Stomach (tissue), 19 donors: ENCODE data around the gene AGBL4. TPM values are rescaled to one million over a fixed set of nuclear protein-coding genes. Genes with fewer than 3 reads are reported as not detected.

Experiments
- DNase-seq, 2 donors: peaks; one replicate each; pipeline versions ENCODE4 v3.0.0 to v3.0.0-alpha.2; 2013 to 2019
- H3K27ac ChIP-seq, 5 donors: fragments of 200-600 bp in 4 of 5; sonication (generic) in 4 of 5; one replicate each; pipeline ENCODE4 v1.5.1; 2013 to 2019; ENCODE audit warnings: mild to moderate bottlenecking in 1 of 5, moderate library complexity in 1 of 5
- H3K27me3 ChIP-seq, 3 donors: fragments of 200-600 bp; sonication (generic); one replicate each; pipeline ENCODE4 v1.5.1; 2017 to 2019; ENCODE audit warnings: mixed run types in 1 of 3
- H3K36me3 ChIP-seq, 4 donors: fragments of 200-600 bp; sonication (generic); 1 replicate in 3 of 4; 2 replicates in 1 of 4; pipeline ENCODE4 v1.5.1; 2016 to 2019
- H3K4me1 ChIP-seq, 4 donors: fragments of 200-600 bp; sonication (generic); one replicate each; pipeline ENCODE4 v1.5.1; 2016 to 2019
- H3K4me3 ChIP-seq, 4 donors: fragments of 200-600 bp; sonication (generic) in 3 of 4; one replicate each; pipeline ENCODE4 v1.5.1; 2016 to 2019; ENCODE audit warnings: mild to moderate bottlenecking in 1 of 4
- H3K9me3 ChIP-seq, 4 donors: fragments of 200-600 bp; sonication (generic); one replicate each; pipeline ENCODE4 v1.5.1; 2016 to 2019
- EP300 ChIP-seq: sonication (generic); formaldehyde crosslinking; IDR thresholded peaks from one replicate; pipeline ENCODE4 v1.6.1; 2017; ENCODE audit warnings: antibody characterized with exemption
- POLR2A ChIP-seq, 4 donors: fragments of 450-650 bp; IDR thresholded peaks; one replicate each; pipeline ENCODE4 v1.6.1; 2016; ENCODE audit warnings: antibody characterized with exemption in 4 of 4, control low read depth in 2 of 4, mild to moderate bottlenecking in 1 of 4, moderate library complexity in 1 of 4
- POLR2AphosphoS5 ChIP-seq, 3 donors: sonication (generic); formaldehyde crosslinking; IDR thresholded peaks; one replicate each; pipeline ENCODE4 v1.6.1; 2016; ENCODE audit warnings: antibody characterized with exemption in 3 of 3
- WGBS, 5 donors: extraction: QIAGEN DNeasy Blood & Tissue Kit in 3 of 5; methylation state at CpG; one replicate each; pipeline versions ENCODE4 v1.1.5 to v1.1.7; 2013 to 2018; 5-methylcytosine and 5-hydroxymethylcytosine counted together
- intact Hi-C: fragments of 100-400 bp; cut with DNase I; formaldehyde crosslinking; loops from one replicate; pipeline ENCODE4 v1.15.1; 2023; ENCODE audit warnings: low total_unique reads
- long read RNA-seq, 10 donors: transcript quantifications; one replicate each; lab custom pipeline, GENCODE V29; 2026
- polyA plus RNA-seq, 3 donors: library from polyadenylated mRNA; stranded (reverse); fragments of 200-250 nt; gene quantifications; one replicate each; pipeline ENCODE4 v1.2.3, GENCODE V29; 2013
- total RNA-seq, 5 donors: library from RNA; depleted of rRNA; stranded (reverse); fragments of >200 nt; gene quantifications; one replicate each; pipeline versions ENCODE4 v1.1.0 to v1.2.3, GENCODE V29; 2014 to 2016
- TF ChIP-seq, protein P1 (sequence below), 7 experiments: fragments of 450-650 bp in 4 of 7; fragments of 200-600 bp in 3 of 7; sonication (generic) in 3 of 7; IDR thresholded peaks; one replicate each; pipeline ENCODE4 v1.5.1; 2016 to 2019; ENCODE audit warnings: antibody characterized with exemption in 7 of 7, control low read depth in 2 of 7, mild to moderate bottlenecking in 1 of 7
- donor health status: healthy with polysubstance abuse.
- donor health status: Bipolar disorder and iron deficiency.
- donor health status: healthy.

AGBL4 gene
- total RNA-seq (under 1 TPM in 1 of 5 donors, not detected in 4; 0.92 TPM), polyA plus RNA-seq (not detected)
- long read RNA-seq, donor 1, partial matches to known transcripts: 0 of 1 reads
- long read RNA-seq, donor 1, other reads (novel, unspliced or antisense): 0 of 1 reads
- long read RNA-seq, donor 2: 0 reads
- long read RNA-seq, donor 3: 0 reads
- long read RNA-seq, donor 4: 0 reads
- long read RNA-seq, donor 5: 0 reads
- long read RNA-seq, donor 6: 0 reads
- long read RNA-seq, donor 7: 0 reads
- long read RNA-seq, donor 8: 0 reads
- long read RNA-seq, donor 9: 0 reads
- long read RNA-seq, donor 10: 0 reads

DNA sequence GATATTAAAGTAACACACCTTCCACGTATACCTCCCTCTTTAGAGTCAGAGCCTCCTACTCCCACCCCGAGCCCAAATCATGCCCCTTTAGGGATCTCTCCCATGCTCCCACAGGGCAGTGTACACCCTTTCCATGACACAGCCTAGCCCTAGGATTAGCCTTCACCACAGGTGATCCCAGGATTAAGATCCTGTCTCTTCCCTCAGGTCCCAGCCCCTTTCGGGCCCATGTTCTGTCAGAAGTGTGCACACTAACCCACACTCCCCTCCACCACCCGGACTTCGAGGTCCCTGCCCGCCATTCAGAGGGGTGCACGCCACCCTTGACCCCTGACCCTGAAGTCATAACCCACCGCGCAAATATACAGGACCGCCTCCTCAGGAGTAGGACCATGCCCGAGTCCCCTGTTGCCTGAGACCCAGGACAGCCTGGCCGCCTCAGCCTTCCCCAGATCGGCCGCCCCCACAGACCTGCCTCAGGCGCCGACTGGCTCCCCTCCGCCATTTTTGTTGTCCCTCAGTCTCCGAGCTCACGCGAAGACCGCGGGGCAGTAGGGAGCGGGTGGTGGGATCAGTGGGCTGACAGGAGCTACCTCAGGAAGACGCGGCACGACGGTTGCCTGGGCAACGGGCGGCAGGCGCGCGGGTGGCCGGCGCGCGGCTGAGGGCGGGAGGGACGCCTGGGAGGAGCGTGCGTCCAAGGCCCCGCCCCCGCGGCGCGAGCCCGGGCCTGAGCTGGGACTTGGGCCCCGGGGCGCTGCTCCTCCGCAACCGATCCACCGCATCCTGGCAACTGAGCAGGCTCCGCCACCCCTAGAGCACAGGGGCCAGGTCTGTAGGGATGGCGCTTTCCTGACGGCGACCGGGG lies at the start of gene AGBL4:
TSS of gene AGBL4 (minus strand) at position 663 of the 868 bp plus-strand sequence.
- no peaks in the 10 kb centered on the region for H3K36me3 ChIP-seq
- H3K27me3 ChIP-seq: peaks cover 0 to 16% (median 0%) of the 10 kb centered on the region in 3 donors
- DNase-seq: peak; percentile 55 to 88
- TF ChIP-seq POLR2A (IDR thresholded peaks at IDR 0.05) (no peak), POLR2AphosphoS5 (IDR thresholded peaks at IDR 0.05) (no peak), EP300 (no peak)
- TF ChIP-seq, protein P1, sequence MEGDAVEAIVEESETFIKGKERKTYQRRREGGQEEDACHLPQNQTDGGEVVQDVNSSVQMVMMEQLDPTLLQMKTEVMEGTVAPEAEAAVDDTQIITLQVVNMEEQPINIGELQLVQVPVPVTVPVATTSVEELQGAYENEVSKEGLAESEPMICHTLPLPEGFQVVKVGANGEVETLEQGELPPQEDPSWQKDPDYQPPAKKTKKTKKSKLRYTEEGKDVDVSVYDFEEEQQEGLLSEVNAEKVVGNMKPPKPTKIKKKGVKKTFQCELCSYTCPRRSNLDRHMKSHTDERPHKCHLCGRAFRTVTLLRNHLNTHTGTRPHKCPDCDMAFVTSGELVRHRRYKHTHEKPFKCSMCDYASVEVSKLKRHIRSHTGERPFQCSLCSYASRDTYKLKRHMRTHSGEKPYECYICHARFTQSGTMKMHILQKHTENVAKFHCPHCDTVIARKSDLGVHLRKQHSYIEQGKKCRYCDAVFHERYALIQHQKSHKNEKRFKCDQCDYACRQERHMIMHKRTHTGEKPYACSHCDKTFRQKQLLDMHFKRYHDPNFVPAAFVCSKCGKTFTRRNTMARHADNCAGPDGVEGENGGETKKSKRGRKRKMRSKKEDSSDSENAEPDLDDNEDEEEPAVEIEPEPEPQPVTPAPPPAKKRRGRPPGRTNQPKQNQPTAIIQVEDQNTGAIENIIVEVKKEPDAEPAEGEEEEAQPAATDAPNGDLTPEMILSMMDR (IDR thresholded peaks at IDR 0.05): no peak
- H3K9me3 ChIP-seq: no peaks in the 10 kb centered on the region
- intact Hi-C loops: no loop called here
- H3K27ac ChIP-seq: peak within 1 kb of the TSS in 2 of 5 donors; percentile 26 to 47
- 6 to 13% (median 7%) methylated on average over 30 to 56 of the region's 56 CpGs for WGBS, 5 donors
- H3K4me1 ChIP-seq: peaks cover 0 to 15% (median 11%) of the 10 kb centered on the region in 4 donors
- peak within 1 kb of the TSS; percentile 45 to 67 (median 59) for H3K4me3 ChIP-seq

DNA sequence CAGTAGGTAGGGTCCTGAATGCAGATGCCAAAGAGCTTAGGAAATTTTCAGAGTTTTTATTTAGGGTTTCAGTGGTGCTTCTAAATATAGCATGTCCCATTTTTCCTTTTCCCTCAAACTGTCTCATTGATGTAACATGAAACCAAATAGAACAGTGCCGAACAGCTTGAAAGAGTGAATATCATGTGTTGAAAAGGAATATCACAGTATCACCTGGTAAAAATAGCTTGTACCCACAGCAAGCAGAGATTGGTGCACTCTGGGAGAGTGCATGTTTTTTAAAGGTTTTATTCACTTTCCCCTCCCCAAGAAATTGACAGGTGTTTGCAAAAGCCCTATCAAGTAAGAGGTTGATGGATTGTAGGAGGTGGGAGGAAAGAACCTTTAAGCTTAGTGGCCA lies 43.1 kb upstream of the AGBL4 start:
- no peaks in the 10 kb centered on the region for H3K9me3 ChIP-seq
- H3K4me3 ChIP-seq: no peak overlapping the region
- H3K27ac ChIP-seq: no peak overlapping the region
- DNase-seq: no peak
- H3K4me1 ChIP-seq: no peaks in the 10 kb centered on the region
- intact Hi-C loops: no loop called here
- H3K27me3 ChIP-seq: no peaks in the 10 kb centered on the region
- H3K36me3 ChIP-seq: no peaks in the 10 kb centered on the region
- 30 to 66% (median 44%) methylated on average over 1 of the region's 1 CpG for WGBS, 5 donors
- TF ChIP-seq, protein P1 (IDR thresholded peaks at IDR 0.05): no peak
- TF ChIP-seq POLR2A (IDR thresholded peaks at IDR 0.05): no peak
- TF ChIP-seq POLR2AphosphoS5 (IDR thresholded peaks at IDR 0.05): no peak
- TF ChIP-seq EP300: no peak

DNA sequence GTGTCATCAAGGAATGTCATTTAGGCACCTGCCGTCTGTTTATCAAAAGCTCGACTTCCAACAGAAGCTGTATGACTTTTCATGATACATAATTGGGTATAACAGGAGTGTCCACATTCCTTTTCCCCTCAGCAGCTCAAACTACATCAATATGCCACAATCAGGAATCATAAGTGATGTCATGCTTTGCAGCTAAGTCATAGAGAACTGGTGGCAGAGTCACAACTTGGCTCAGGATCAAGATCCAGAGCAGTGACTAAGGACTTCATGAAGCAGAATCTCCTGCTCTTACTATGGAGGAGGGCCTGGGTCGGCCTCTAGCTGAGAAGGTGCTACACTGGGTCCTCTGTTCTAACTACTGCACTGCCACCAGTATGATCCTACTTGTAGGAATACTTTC lies 36.5 kb upstream of the AGBL4 start:
- intact Hi-C loops: no loop called here
- no peaks in the 10 kb centered on the region for H3K36me3 ChIP-seq
- no peak overlapping the region for H3K4me3 ChIP-seq
- DNase-seq: peak in 1 of 2 donors; percentile 13
- no peaks in the 10 kb centered on the region for H3K9me3 ChIP-seq
- no peaks in the 10 kb centered on the region for H3K27me3 ChIP-seq
- TF ChIP-seq POLR2A (IDR thresholded peaks at IDR 0.05) (no peak), POLR2AphosphoS5 (IDR thresholded peaks at IDR 0.05) (no peak), EP300 (no peak)
- TF ChIP-seq, protein P1 (IDR thresholded peaks at IDR 0.05): no peak
- no peaks in the 10 kb centered on the region for H3K4me1 ChIP-seq
- no peak overlapping the region for H3K27ac ChIP-seq
- 48 to 64% (median 56%) methylated on average over 3 of the region's 3 CpGs for WGBS, 5 donors

DNA sequence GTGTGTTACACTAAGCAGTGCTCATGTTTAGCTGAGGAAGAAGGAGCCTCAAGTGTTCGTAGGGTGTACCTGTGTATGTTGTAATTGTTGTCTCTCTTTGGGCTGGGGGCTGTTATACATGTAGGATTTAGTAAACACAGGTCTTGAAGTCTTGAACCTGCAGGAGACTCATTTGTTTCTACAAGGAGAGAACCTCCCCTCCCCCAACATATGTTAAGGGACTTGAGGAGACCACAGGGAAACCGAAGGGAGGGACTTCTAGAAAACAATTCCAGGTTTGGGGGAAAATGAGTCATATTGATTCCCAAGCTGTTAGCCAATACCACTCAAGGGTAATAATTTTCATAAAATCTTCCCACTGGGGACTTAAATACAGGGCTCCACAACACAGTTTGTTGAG lies 25.0 kb upstream of the AGBL4 start:
- no peak overlapping the region for H3K4me3 ChIP-seq
- no peak overlapping the region for H3K27ac ChIP-seq
- peaks cover 7 to 48% (median 19%) of the 10 kb centered on the region in 3 donors for H3K27me3 ChIP-seq
- TF ChIP-seq POLR2AphosphoS5 (IDR thresholded peaks at IDR 0.05) (no peak), EP300 (no peak), POLR2A (IDR thresholded peaks at IDR 0.05) (no peak)
- TF ChIP-seq, protein P1 (IDR thresholded peaks at IDR 0.05): no peak
- intact Hi-C loops: no loop called here
- H3K36me3 ChIP-seq: no peaks in the 10 kb centered on the region
- no peaks in the 10 kb centered on the region for H3K9me3 ChIP-seq
- WGBS, 5 donors: 44 to 65% (median 55%) methylated on average over 2 of the region's 2 CpGs
- no peak for DNase-seq
- peaks cover 0 to 12% (median 6%) of the 10 kb centered on the region in 4 donors for H3K4me1 ChIP-seq
